GM21717 (cell line): ENCODE data around the gene CSF3.

ENCODE experiments used
- ATAC-seq: cut with Tn5 transposase; IDR thresholded peaks from one replicate; pipeline ENCODE4 v1.9.1; 2021; ENCODE audit warnings: mild to moderate bottlenecking, moderate library complexity; ENCODE audit not compliant: unreplicated experiment

The CSF3 gene

GRCh38 chr17:40059729-40060475 lies 44.7 kb downstream of the CSF3 start:
- ATAC-seq, result no peak

- ATAC-seq, result no peak
Observed at GRCh38 chr17:40060887-40061608, 45.8 kb downstream of the CSF3 start.

- no peak for ATAC-seq
Observed at GRCh38 chr17:40061609-40062038, 46.4 kb downstream of the CSF3 start.

GRCh38 chr17:40062329-40063186 lies 47.3 kb downstream of the CSF3 start, which contains the start of gene THRA:
Gene THRA (plus strand): TSS chr17:40062965. CDS start chr17:40074489, 11,524 bp downstream.
- no peak for ATAC-seq

DNA sequence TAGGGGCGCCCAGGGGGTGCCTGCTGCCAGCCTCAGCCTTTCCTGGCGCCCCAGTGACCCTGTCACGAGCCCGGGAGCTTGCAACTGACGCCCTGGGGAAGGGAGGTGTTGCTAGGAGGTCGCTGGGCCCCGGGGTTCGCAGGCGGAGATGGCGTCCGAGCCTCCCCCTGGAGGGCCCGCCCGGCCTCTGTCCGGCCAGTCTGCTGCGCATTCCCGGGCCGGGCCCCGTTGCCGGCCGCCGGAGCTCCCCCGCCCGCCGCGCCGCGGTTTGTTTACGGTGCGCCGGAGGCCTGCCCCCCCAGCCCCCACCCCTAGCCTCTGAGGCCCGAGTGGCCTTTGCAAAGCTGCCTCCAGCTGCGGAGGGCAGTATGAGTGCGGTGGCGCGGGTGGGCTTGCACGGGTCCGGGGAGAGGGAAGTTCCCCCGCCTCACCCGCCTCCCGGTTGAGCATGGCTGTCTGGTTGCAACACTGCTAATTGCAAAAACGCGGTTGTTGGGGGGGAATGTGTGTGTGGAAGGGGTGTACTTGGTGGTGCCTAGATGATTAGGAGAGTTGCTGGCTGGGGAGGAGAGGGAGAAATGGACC lies 48.0 kb downstream of the CSF3 start:
- ATAC-seq, result no peak

- ATAC-seq, result no peak
Observed at GRCh38 chr17:40063901-40064531, 48.8 kb downstream of the CSF3 start.

- no peak for ATAC-seq
Observed at GRCh38 chr17:40064971-40065768, 49.9 kb downstream of the CSF3 start.

DNA sequence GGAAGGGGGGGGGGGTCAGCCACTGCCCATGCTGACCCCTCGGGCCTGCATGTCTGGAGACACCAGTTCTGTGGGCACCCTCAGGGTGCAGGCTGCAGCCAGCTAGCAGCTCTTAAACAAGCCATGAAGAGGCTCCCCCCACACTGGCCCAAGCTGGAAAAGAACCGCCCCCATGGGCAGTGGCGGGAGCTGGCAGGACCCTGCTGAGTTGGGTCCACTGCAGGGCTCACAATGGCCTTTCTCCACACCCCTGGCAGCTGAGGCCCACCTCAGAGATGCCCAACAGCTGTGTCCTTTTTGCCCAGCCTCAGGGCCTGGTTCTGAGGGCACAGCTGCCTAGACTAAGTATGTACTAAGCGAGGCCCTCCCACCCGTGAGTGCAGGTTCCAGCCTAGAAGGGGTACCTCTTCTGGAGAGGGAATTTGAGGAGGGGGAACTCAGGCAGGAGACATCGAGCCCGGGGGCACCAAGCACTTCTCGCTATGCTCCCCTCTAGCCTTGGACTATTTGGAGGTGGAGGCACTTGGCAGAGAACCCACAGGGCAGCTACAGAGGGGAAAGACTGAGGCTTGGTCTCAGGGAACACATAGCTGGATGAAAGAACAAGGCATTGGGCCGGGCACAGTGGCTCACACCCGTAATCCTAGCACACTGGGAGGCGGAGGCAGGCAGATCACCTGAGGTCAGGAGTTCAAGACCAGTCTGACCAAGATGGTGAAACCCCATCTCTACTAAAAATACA lies 50.7 kb downstream of the CSF3 start:
- no peak for ATAC-seq
